K562 (cell line): ENCODE data around the gene YBX2. TPM values are rescaled to one million over a fixed set of nuclear protein-coding genes. Genes with fewer than 3 reads are reported as not detected.

Experiments used
- ARID3A ChIP-seq: IDR thresholded peaks from 2 replicates; pipeline ENCODE4 v1.6.1; 2012; ENCODE audit warnings: low read depth, low read length, improper control_type of control experiment, borderline replicate concordance
- ARID3B ChIP-seq: fragments of 250-450 bp; sonication (Bioruptor Pico); IDR thresholded peaks from 2 replicates; pipeline ENCODE4 v1.4.0; 2020; ENCODE audit warnings: borderline replicate concordance
- E2F6 ChIP-seq, 2 experiments: IDR thresholded peaks; 2 replicates each; pipeline ENCODE4 v1.6.1; 2011; ENCODE audit warnings: borderline replicate concordance in 1 of 2, control low read depth in 1 of 2, low read depth in 1 of 2, low read length in 1 of 2, mild to moderate bottlenecking in 1 of 2, mixed read lengths in 1 of 2, moderate library complexity in 1 of 2; ENCODE audit not compliant: insufficient read depth in 1 of 2, insufficient read length in 1 of 2, poor library complexity in 1 of 2, severe bottlenecking in 1 of 2; ENCODE audit errors: extremely low read depth in 1 of 2
- GATAD2A ChIP-seq: fragments of 450-650 bp; IDR thresholded peaks from 2 replicates; pipeline ENCODE4 v1.6.1; 2017
- SMARCE1 ChIP-seq: fragments of 450-650 bp; IDR thresholded peaks from 2 replicates; pipeline ENCODE4 v1.7.1; 2016; ENCODE audit warnings: mild to moderate bottlenecking
- STAT6 ChIP-seq: sonication (generic); formaldehyde crosslinking; IDR thresholded peaks from 2 replicates; pipeline ENCODE4 v1.8.1; 2023; ENCODE audit warnings: mild to moderate bottlenecking, missing genetic modification reagents
- polyA plus RNA-seq, 8 experiments: library from polyadenylated mRNA; depleted of rRNA in 4 of 8; stranded (reverse) in 5 of 8; unstranded in 3 of 8; fragments of >200 nt; fragmentation: Nextera tagmentation in 2 of 8; fragmentation: Illumina TruSeq in 1 of 8; extraction: Ambion mirVana in 2 of 8; extraction: Trizol in 1 of 8; gene quantifications; 2 replicates each; pipeline versions ENCODE4 v1.2.1 to v1.2.3, GENCODE V29; 2011 to 2014; ENCODE audit warnings: inconsistent platforms in 1 of 8, missing spikeins in 1 of 8
- total RNA-seq, 7 experiments: library from RNA; depleted of rRNA in 6 of 7; stranded (reverse); fragments of >200 nt in 6 of 7; fragmentation: Illumina TruSeq in 2 of 7; extraction: Trizol in 2 of 7; gene quantifications; 2 replicates each; pipeline versions ENCODE4 v1.2.1 to v1.2.3, GENCODE V29; 2011 to 2021; ENCODE audit warnings: low replicate concordance in 1 of 7

YBX2 gene
- total and polyA plus RNA-seq, 9 of the 15 experiments (the other 6 are each of a cell fraction or from before 2014, with no cell fraction given), result 0.03 to 0.59 (median 0.27) TPM; not detected in 6

GRCh38 chr17:7283471-7284216 lies 10.8 kb downstream of the YBX2 start (continued):
- TF ChIP-seq STAT6 (no peak), ARID3B (CRISPR knock-in tag) (no peak), ARID3A (no peak), E2F6 (IDR thresholded peaks at IDR 0.05; ENCODE audit: borderline replicate concordance in 1 of 2, extremely low read depth in 1 of 2, insufficient read depth in 1 of 2, insufficient read length in 1 of 2, low read depth in 1 of 2, low read length in 1 of 2, poor library complexity in 1 of 2, severe bottlenecking in 1 of 2) (no peak), GATAD2A (no peak), SMARCE1 (no peak)
